Neural cell (in vitro differentiated cells): Measurements from ENCODE around the gene COLQ.

ENCODE experiments used
- CTCF ChIP-seq: fragments of 450-650 bp; IDR thresholded peaks from 2 replicates; pipeline ENCODE4 v1.5.1; 2014; ENCODE audit warnings: antibody characterized with exemption, mild to moderate bottlenecking, moderate library complexity; ENCODE audit not compliant: poor library complexity, severe bottlenecking
- EP300 ChIP-seq: fragments of 450-650 bp; conservative IDR thresholded peaks from 2 replicates; pipeline ENCODE4 v1.6.1; 2014; ENCODE audit warnings: antibody characterized with exemption, mild to moderate bottlenecking, moderate library complexity; ENCODE audit not compliant: poor library complexity, severe bottlenecking
- EZH2 ChIP-seq: fragments of 200-600, 300-800 bp; shearing (Covaris generic), sonication (generic); IDR thresholded peaks from 2 replicates; pipeline ENCODE4 v1.6.1; 2014; ENCODE audit warnings: antibody characterized with exemption, low read length, borderline replicate concordance, mild to moderate bottlenecking; ENCODE audit not compliant: insufficient read depth, poor library complexity, severe bottlenecking
- POLR2AphosphoS5 ChIP-seq: IDR thresholded peaks from 2 replicates; pipeline ENCODE4 v1.6.1; 2012

GRCh38 chr3:15505479-15506165 lies 15.9 kb downstream of the COLQ start:
- no peak for TF ChIP-seq POLR2AphosphoS5
- no peak for TF ChIP-seq CTCF
- TF ChIP-seq EZH2: no peak
- no peak for TF ChIP-seq EP300
